ENCODE data around the gene MAD1L1.
A peak's percentile ranks its signal among the peaks of the same experiment; 100 is the strongest.

DNA sequence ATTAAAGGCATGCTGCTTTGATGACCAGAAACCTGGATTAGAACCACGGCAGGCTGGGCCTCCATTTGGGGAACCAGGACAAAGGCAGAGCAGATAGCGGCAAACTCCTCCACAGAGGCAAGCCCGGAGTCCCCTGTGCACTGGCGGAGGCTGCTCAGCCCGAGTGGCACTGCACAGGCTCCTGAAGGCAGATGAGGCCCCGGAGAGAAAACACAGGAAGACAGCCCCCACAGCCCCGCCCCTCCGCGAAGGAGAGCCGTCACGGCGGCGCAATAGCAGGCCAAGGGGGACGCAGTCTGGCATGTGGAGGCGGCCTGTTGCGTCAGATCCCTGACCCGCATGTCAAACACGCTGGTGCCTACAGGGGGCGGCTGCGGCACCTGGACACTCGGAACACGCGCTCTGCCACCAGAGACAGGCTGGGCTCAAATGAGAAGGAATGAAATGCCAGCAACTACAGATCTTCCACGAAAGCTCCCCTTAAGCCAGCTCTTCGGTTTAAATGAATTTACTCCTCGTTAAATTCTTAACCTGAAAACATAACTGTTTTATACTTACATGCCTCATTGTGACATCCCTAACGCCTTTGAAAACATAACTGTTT, 128.5 kb downstream of the MAD1L1 start:
- TF ChIP-seq, protein P1, sequence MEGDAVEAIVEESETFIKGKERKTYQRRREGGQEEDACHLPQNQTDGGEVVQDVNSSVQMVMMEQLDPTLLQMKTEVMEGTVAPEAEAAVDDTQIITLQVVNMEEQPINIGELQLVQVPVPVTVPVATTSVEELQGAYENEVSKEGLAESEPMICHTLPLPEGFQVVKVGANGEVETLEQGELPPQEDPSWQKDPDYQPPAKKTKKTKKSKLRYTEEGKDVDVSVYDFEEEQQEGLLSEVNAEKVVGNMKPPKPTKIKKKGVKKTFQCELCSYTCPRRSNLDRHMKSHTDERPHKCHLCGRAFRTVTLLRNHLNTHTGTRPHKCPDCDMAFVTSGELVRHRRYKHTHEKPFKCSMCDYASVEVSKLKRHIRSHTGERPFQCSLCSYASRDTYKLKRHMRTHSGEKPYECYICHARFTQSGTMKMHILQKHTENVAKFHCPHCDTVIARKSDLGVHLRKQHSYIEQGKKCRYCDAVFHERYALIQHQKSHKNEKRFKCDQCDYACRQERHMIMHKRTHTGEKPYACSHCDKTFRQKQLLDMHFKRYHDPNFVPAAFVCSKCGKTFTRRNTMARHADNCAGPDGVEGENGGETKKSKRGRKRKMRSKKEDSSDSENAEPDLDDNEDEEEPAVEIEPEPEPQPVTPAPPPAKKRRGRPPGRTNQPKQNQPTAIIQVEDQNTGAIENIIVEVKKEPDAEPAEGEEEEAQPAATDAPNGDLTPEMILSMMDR (IDR thresholded peaks at IDR 0.05) = peak in 3 of 4 experiments; percentile 82 to 89 (median 87)
- TF ChIP-seq POLR2A (IDR thresholded peaks at IDR 0.05) = no peak
